Measurements from ENCODE around the gene WWOX.

DNA sequence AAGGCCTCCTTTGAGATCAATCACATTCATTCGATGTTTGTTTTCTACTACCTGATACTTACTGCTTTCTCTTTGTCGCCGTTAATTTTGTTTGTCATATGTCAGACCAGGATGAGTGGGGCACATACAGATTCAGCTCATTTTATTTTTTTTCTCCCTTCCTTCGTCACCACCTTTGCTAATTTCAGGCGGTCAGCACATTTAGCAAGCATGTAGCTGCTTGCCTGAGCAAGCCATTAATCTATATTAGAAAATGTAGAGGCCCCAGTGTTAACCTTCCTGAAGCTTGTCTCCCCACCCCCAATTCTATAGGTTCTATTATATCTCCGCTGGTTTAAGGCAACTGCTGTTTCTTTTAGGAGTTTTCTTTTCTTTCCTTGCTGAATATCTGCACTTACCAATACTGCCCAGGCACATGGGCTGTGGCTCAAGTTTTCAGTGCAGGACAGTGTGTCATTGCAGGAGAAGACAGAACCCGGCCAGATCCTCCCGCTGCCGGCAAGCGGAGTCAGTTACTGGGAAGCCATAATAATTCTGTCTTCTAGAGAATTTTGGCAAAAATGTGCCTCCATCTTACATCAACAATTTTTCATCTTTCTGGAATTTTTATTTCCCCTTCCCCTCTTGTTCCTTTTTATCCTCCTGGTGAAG lies 714.3 kb downstream of the WWOX start:
- TF ChIP-seq, protein P1, sequence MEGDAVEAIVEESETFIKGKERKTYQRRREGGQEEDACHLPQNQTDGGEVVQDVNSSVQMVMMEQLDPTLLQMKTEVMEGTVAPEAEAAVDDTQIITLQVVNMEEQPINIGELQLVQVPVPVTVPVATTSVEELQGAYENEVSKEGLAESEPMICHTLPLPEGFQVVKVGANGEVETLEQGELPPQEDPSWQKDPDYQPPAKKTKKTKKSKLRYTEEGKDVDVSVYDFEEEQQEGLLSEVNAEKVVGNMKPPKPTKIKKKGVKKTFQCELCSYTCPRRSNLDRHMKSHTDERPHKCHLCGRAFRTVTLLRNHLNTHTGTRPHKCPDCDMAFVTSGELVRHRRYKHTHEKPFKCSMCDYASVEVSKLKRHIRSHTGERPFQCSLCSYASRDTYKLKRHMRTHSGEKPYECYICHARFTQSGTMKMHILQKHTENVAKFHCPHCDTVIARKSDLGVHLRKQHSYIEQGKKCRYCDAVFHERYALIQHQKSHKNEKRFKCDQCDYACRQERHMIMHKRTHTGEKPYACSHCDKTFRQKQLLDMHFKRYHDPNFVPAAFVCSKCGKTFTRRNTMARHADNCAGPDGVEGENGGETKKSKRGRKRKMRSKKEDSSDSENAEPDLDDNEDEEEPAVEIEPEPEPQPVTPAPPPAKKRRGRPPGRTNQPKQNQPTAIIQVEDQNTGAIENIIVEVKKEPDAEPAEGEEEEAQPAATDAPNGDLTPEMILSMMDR (IDR thresholded peaks at IDR 0.05): no peak
- TF ChIP-seq POLR2A (IDR thresholded peaks at IDR 0.05): no peak
- no peak for TF ChIP-seq POLR2AphosphoS5 (IDR thresholded peaks at IDR 0.05)
- no peak for TF ChIP-seq EP300 (IDR thresholded peaks at IDR 0.05)
